GM23338 (cell line): ENCODE data around the gene MRPL52.

Experiments used
- TF ChIP-seq, protein P1 (sequence below): IDR thresholded peaks from one replicate; pipeline ENCODE4 v1.6.1; 2018; ENCODE audit warnings: antibody characterized with exemption; ENCODE audit not compliant: unreplicated experiment
- TF ChIP-seq, protein P2 (sequence below), 2 experiments: fragments of 200-600 bp in 1 of 2; sonication (generic) in 1 of 2; conservative IDR thresholded peaks; 2 replicates each; pipeline versions ENCODE4 v1.5.1 to v1.6.1; 2016 to 2017; ENCODE audit warnings: antibody characterized with exemption in 2 of 2, low read depth in 2 of 2, mild to moderate bottlenecking in 2 of 2, moderate library complexity in 1 of 2
- TF ChIP-seq, protein P3 (sequence below): IDR thresholded peaks from 2 replicates; pipeline ENCODE4 v1.6.1; 2016; ENCODE audit warnings: antibody characterized with exemption

DNA sequence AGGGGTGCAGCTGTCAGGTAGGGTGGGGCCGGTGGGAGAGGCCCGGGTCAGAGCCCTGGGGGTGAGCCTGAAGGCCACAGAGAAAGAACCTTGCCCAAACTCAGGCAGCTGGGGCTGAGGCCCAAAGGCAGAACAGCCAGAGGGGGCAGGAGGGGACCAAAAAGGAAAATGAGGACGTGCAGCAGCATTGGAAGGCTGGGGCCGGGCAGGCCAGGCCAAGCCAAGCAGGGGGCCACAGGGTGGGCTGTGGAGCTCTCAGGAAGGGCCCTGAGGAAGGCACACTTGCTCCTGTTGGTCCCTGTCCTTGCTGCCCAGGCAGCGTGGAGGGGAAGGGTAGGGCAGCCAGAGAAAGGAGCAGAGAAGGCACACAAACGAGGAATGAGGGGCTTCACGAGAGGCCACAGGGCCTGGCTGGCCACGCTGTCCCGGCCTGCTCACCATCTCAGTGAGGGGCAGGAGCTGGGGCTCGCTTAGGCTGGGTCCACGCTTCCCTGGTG lies 17.2 kb downstream of the MRPL52 start:
- TF ChIP-seq, protein P1, sequence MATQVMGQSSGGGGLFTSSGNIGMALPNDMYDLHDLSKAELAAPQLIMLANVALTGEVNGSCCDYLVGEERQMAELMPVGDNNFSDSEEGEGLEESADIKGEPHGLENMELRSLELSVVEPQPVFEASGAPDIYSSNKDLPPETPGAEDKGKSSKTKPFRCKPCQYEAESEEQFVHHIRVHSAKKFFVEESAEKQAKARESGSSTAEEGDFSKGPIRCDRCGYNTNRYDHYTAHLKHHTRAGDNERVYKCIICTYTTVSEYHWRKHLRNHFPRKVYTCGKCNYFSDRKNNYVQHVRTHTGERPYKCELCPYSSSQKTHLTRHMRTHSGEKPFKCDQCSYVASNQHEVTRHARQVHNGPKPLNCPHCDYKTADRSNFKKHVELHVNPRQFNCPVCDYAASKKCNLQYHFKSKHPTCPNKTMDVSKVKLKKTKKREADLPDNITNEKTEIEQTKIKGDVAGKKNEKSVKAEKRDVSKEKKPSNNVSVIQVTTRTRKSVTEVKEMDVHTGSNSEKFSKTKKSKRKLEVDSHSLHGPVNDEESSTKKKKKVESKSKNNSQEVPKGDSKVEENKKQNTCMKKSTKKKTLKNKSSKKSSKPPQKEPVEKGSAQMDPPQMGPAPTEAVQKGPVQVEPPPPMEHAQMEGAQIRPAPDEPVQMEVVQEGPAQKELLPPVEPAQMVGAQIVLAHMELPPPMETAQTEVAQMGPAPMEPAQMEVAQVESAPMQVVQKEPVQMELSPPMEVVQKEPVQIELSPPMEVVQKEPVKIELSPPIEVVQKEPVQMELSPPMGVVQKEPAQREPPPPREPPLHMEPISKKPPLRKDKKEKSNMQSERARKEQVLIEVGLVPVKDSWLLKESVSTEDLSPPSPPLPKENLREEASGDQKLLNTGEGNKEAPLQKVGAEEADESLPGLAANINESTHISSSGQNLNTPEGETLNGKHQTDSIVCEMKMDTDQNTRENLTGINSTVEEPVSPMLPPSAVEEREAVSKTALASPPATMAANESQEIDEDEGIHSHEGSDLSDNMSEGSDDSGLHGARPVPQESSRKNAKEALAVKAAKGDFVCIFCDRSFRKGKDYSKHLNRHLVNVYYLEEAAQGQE = no peak
- TF ChIP-seq, protein P2, sequence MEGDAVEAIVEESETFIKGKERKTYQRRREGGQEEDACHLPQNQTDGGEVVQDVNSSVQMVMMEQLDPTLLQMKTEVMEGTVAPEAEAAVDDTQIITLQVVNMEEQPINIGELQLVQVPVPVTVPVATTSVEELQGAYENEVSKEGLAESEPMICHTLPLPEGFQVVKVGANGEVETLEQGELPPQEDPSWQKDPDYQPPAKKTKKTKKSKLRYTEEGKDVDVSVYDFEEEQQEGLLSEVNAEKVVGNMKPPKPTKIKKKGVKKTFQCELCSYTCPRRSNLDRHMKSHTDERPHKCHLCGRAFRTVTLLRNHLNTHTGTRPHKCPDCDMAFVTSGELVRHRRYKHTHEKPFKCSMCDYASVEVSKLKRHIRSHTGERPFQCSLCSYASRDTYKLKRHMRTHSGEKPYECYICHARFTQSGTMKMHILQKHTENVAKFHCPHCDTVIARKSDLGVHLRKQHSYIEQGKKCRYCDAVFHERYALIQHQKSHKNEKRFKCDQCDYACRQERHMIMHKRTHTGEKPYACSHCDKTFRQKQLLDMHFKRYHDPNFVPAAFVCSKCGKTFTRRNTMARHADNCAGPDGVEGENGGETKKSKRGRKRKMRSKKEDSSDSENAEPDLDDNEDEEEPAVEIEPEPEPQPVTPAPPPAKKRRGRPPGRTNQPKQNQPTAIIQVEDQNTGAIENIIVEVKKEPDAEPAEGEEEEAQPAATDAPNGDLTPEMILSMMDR (conservative IDR thresholded peaks at IDR 0.05; ENCODE audit: low read depth in 2 of 2) = no peak
- TF ChIP-seq, protein P3, sequence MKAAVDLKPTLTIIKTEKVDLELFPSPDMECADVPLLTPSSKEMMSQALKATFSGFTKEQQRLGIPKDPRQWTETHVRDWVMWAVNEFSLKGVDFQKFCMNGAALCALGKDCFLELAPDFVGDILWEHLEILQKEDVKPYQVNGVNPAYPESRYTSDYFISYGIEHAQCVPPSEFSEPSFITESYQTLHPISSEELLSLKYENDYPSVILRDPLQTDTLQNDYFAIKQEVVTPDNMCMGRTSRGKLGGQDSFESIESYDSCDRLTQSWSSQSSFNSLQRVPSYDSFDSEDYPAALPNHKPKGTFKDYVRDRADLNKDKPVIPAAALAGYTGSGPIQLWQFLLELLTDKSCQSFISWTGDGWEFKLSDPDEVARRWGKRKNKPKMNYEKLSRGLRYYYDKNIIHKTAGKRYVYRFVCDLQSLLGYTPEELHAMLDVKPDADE = no peak
